Thoracic aorta (tissue), 2 donors: ENCODE results near the gene MAP7D3. TPM values are rescaled to one million over a fixed set of nuclear protein-coding genes. Genes with fewer than 3 reads are reported as not detected.
A peak's percentile ranks its signal among the peaks of the same experiment; 100 is the strongest.

ENCODE experiments used
- ATAC-seq: fragments of 150-250 bp; one replicate; pipeline ENCODE4 v1.8.0; 2017; ENCODE audit warnings: low read depth; ENCODE audit not compliant: insufficient number of reproducible peaks, low FRiP score
- DNase-seq: peaks from one replicate; pipeline ENCODE4 v3.0.0-alpha.2; 2020; ENCODE audit warnings: low spot score
- H3K27ac ChIP-seq, 2 donors: fragments of 200-600 bp; sonication (generic); 1 replicate in 1 of 2; 2 replicates in 1 of 2; pipeline ENCODE4 v1.5.1; 2016; ENCODE audit warnings: mild to moderate bottlenecking in 2 of 2, moderate library complexity in 2 of 2
- H3K27me3 ChIP-seq: fragments of 200-600 bp; sonication (generic); replicated peaks from 2 replicates; pipeline ENCODE4 v1.6.0; 2016; ENCODE audit warnings: mild to moderate bottlenecking; ENCODE audit not compliant: insufficient read depth
- H3K36me3 ChIP-seq: fragments of 200-600 bp; sonication (generic); one replicate; pipeline ENCODE4 v1.5.1; 2016
- H3K4me1 ChIP-seq, 2 donors: fragments of 200-600 bp; sonication (generic); 1 replicate in 1 of 2; 2 replicates in 1 of 2; pipeline versions ENCODE4 v1.5.1 to v1.6.0; 2016; ENCODE audit warnings: low read depth in 2 of 2, mild to moderate bottlenecking in 1 of 2; ENCODE audit not compliant: control insufficient read depth in 1 of 2
- H3K4me3 ChIP-seq: fragments of 200-600 bp; sonication (generic); 2 replicates; pipeline ENCODE4 v1.5.1; 2016; ENCODE audit warnings: mild to moderate bottlenecking
- H3K9me3 ChIP-seq: fragments of 200-600 bp; sonication (generic); 2 replicates; pipeline ENCODE4 v1.5.1; 2016
- CTCF ChIP-seq: fragments of 200-600 bp; sonication (generic); IDR thresholded peaks from one replicate; pipeline ENCODE4 v1.5.1; 2019; ENCODE audit warnings: antibody characterized with exemption
- total RNA-seq, 2 donors: library from RNA; depleted of rRNA; stranded (reverse); fragments of >200 nt; gene quantifications; one replicate each; pipeline versions ENCODE4 v1.1.0 to v1.2.3, GENCODE V29; 2016

Gene MAP7D3
- total RNA-seq, 2 donors from 2014 or later, result 41.6 to 44.5 TPM

GRCh38 chrX:136227948-136228838 is 23.0 kb downstream of the MAP7D3 start:
- H3K9me3 ChIP-seq, result no peaks in the 10 kb centered on the region
- no peak overlapping the region for H3K27ac ChIP-seq
- H3K36me3 ChIP-seq, result peaks cover 11% of the 10 kb centered on the region
- ATAC-seq (no peak), DNase-seq (no peak)
- no peak for TF ChIP-seq CTCF
- H3K4me1 ChIP-seq, result no peaks in the 10 kb centered on the region
- no peaks in the 10 kb centered on the region for H3K27me3 ChIP-seq
- H3K4me3 ChIP-seq, result no peak overlapping the region

GRCh38 chrX:136227074-136227473 is 24.1 kb downstream of the MAP7D3 start:
- no peak for DNase-seq
- peaks cover 11% of the 10 kb centered on the region for H3K36me3 ChIP-seq
- H3K4me3 ChIP-seq, result no peak overlapping the region
- no peak for ATAC-seq
- H3K4me1 ChIP-seq, result no peaks in the 10 kb centered on the region
- no peaks in the 10 kb centered on the region for H3K27me3 ChIP-seq
- H3K9me3 ChIP-seq, result no peaks in the 10 kb centered on the region
- no peak for TF ChIP-seq CTCF
- no peak overlapping the region for H3K27ac ChIP-seq

GRCh38 chrX:136221851-136222513 is 29.2 kb downstream of the MAP7D3 start:
- Histone ChIP-seq H3K4me3 (no peak overlapping the region), H3K36me3 (peaks cover 13% of the 10 kb centered on the region), H3K9me3 (no peaks in the 10 kb centered on the region), H3K4me1 (no peaks in the 10 kb centered on the region), H3K27ac (peak overlapping the region in 1 of 2 donors; percentile 26), H3K27me3 (no peaks in the 10 kb centered on the region)
- no peak for ATAC-seq
- DNase-seq, result no peak
- TF ChIP-seq CTCF, result no peak

- no peak for TF ChIP-seq CTCF
- no peak for ATAC-seq
- Histone ChIP-seq H3K4me3 (no peak overlapping the region), H3K27me3 (no peaks in the 10 kb centered on the region), H3K36me3 (peaks cover 10% of the 10 kb centered on the region), H3K9me3 (no peaks in the 10 kb centered on the region), H3K27ac (peak overlapping the region; percentile 5 to 38), H3K4me1 (no peaks in the 10 kb centered on the region)
- no peak for DNase-seq
Measured at GRCh38 chrX:136220951-136221350, 30.2 kb downstream of the MAP7D3 start.

- Histone ChIP-seq H3K36me3 (peaks cover 7% of the 10 kb centered on the region), H3K27ac (peak overlapping the region; percentile 5 to 38), H3K4me1 (no peaks in the 10 kb centered on the region), H3K9me3 (no peaks in the 10 kb centered on the region), H3K27me3 (no peaks in the 10 kb centered on the region), H3K4me3 (no peak overlapping the region)
- DNase-seq (no peak), ATAC-seq (no peak)
- no peak for TF ChIP-seq CTCF
Measured at GRCh38 chrX:136220540-136220939, 30.7 kb downstream of the MAP7D3 start.
